HepG2 (cell line): Measurements from ENCODE around the gene PDLIM5. TPM values are rescaled to one million over a fixed set of nuclear protein-coding genes. Genes with fewer than 3 reads are reported as not detected.

Experiments
- ARNT2 ChIP-seq: sonication (generic); formaldehyde crosslinking; IDR thresholded peaks from 2 replicates; pipeline ENCODE4 v1.8.0; 2022; ENCODE audit warnings: mild to moderate bottlenecking, low read depth, missing genetic modification reagents, moderate library complexity
- FOXO1 ChIP-seq: sonication (generic); formaldehyde crosslinking; IDR thresholded peaks from 2 replicates; pipeline ENCODE4 v1.4.0; 2020; ENCODE audit warnings: missing genetic modification reagents
- GATAD1 ChIP-seq: IDR thresholded peaks from 2 replicates; pipeline ENCODE4 v1.6.1; 2016; ENCODE audit warnings: missing genetic modification reagents, missing compliant biosample characterization
- GTF3A ChIP-seq: sonication (generic); formaldehyde crosslinking; conservative IDR thresholded peaks from 2 replicates; pipeline ENCODE4 v1.4.0; 2020; ENCODE audit warnings: mild to moderate bottlenecking, missing genetic modification reagents
- IKZF4 ChIP-seq: sonication (generic); formaldehyde crosslinking; IDR thresholded peaks from 2 replicates; pipeline ENCODE4 v1.5.1; 2020; ENCODE audit warnings: borderline replicate concordance, mild to moderate bottlenecking, low read depth, missing genetic modification reagents; ENCODE audit errors: not compliant biosample characterization
- JARID2 ChIP-seq: sonication (generic); formaldehyde crosslinking; IDR thresholded peaks from 2 replicates; pipeline ENCODE4 v1.8.1; 2023; ENCODE audit warnings: missing genetic modification reagents, inconsistent platforms; ENCODE audit not compliant: insufficient replicate concordance
- NR2F2 ChIP-seq: IDR thresholded peaks from 2 replicates; pipeline ENCODE4 v1.6.1; 2012; ENCODE audit warnings: low read depth, inconsistent platforms, borderline replicate concordance
- PAWR ChIP-seq: sonication (generic); formaldehyde crosslinking; IDR thresholded peaks from 2 replicates; pipeline ENCODE4 v1.4.0; 2020; ENCODE audit warnings: missing genetic modification reagents, mild to moderate bottlenecking, borderline replicate concordance
- POLR2A ChIP-seq, 2 experiments: IDR thresholded peaks; 2 replicates each; pipeline ENCODE4 v1.6.1; 2011; ENCODE audit warnings: low read depth in 2 of 2, low read length in 2 of 2, mild to moderate bottlenecking in 1 of 2, moderate library complexity in 1 of 2; ENCODE audit not compliant: insufficient read depth in 1 of 2
- RORA ChIP-seq: sonication (generic); formaldehyde crosslinking; IDR thresholded peaks from 2 replicates; pipeline ENCODE4 v1.5.0; 2020; ENCODE audit warnings: mild to moderate bottlenecking, missing genetic modification reagents, moderate library complexity
- THAP8 ChIP-seq: sonication (generic); formaldehyde crosslinking; IDR thresholded peaks from 2 replicates; pipeline ENCODE4 v1.5.1; 2020; ENCODE audit warnings: missing genetic modification reagents, mild to moderate bottlenecking, borderline replicate concordance
- THYN1 ChIP-seq: sonication (generic); formaldehyde crosslinking; IDR thresholded peaks from 2 replicates; pipeline ENCODE4 v1.8.1; 2023; ENCODE audit warnings: low read depth, mild to moderate bottlenecking, moderate library complexity, missing genetic modification reagents, borderline replicate concordance
- UBTF ChIP-seq: sonication (generic); formaldehyde crosslinking; IDR thresholded peaks from 2 replicates; pipeline ENCODE4 v1.4.0; 2020; ENCODE audit warnings: mild to moderate bottlenecking, missing genetic modification reagents
- ZBTB7A ChIP-seq: sonication (generic); formaldehyde crosslinking; IDR thresholded peaks from 2 replicates; pipeline ENCODE4 v1.8.0; 2022; ENCODE audit warnings: mild to moderate bottlenecking, missing genetic modification reagents
- ZHX1 ChIP-seq: sonication (generic); formaldehyde crosslinking; IDR thresholded peaks from 2 replicates; pipeline ENCODE4 v1.8.1; 2022; ENCODE audit warnings: low read depth, mild to moderate bottlenecking, missing genetic modification reagents
- ZNF124 ChIP-seq: sonication (generic); formaldehyde crosslinking; IDR thresholded peaks from 2 replicates; pipeline ENCODE4 v1.4.0; 2020; ENCODE audit warnings: missing genetic modification reagents
- ZNF34 ChIP-seq: sonication (generic); formaldehyde crosslinking; IDR thresholded peaks from 2 replicates; pipeline ENCODE4 v1.4.0; 2020; ENCODE audit warnings: mild to moderate bottlenecking, missing genetic modification reagents, borderline replicate concordance
- ZNF660 ChIP-seq: sonication (generic); formaldehyde crosslinking; IDR thresholded peaks from 2 replicates; pipeline ENCODE4 v1.5.1; 2020; ENCODE audit warnings: mild to moderate bottlenecking, low read depth, missing genetic modification reagents, borderline replicate concordance
- ZNF816 ChIP-seq: sonication (generic); formaldehyde crosslinking; IDR thresholded peaks from 2 replicates; pipeline ENCODE4 v1.8.0; 2022; ENCODE audit warnings: missing genetic modification reagents, mild to moderate bottlenecking, borderline replicate concordance
- polyA plus RNA-seq, 8 experiments: library from polyadenylated mRNA; depleted of rRNA in 3 of 8; stranded (reverse) in 7 of 8; unstranded in 1 of 8; fragments of >200 nt; fragmentation: Illumina TruSeq in 4 of 8; extraction: Trizol in 4 of 8; gene quantifications; 2 replicates each; pipeline versions ENCODE4 v1.2.1 to v1.2.3, GENCODE V29; 2011 to 2016; ENCODE audit warnings: low read depth in 4 of 8, missing spikeins in 1 of 8, mixed read lengths in 1 of 8; ENCODE audit not compliant: insufficient read depth in 1 of 8
- total RNA-seq, 5 experiments: library from RNA; depleted of rRNA; stranded (reverse); fragments of >200 nt; fragmentation: Illumina TruSeq; extraction: Trizol; gene quantifications; 2 replicates each; pipeline ENCODE4 v1.2.3, GENCODE V29; 2016; ENCODE audit warnings: low read depth in 1 of 5
- TF ChIP-seq, protein P1 (sequence below): sonication (generic); formaldehyde crosslinking; IDR thresholded peaks from 2 replicates; pipeline ENCODE4 v1.4.0; 2020; ENCODE audit warnings: mild to moderate bottlenecking, low read depth, missing genetic modification reagents

Gene PDLIM5
- total and polyA plus RNA-seq, 2 of the 13 experiments (the other 11 are each of a cell fraction or from before 2014, with no cell fraction given): 52.8 to 119 TPM

GRCh38 chr4:94451695-94452475 lies at the start of gene PDLIM5 (continued):
- TF ChIP-seq, protein P1, sequence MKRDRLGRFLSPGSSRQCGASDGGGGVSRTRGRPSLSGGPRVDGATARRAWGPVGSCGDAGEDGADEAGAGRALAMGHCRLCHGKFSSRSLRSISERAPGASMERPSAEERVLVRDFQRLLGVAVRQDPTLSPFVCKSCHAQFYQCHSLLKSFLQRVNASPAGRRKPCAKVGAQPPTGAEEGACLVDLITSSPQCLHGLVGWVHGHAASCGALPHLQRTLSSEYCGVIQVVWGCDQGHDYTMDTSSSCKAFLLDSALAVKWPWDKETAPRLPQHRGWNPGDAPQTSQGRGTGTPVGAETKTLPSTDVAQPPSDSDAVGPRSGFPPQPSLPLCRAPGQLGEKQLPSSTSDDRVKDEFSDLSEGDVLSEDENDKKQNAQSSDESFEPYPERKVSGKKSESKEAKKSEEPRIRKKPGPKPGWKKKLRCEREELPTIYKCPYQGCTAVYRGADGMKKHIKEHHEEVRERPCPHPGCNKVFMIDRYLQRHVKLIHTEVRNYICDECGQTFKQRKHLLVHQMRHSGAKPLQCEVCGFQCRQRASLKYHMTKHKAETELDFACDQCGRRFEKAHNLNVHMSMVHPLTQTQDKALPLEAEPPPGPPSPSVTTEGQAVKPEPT (CRISPR knock-in tag): no peak
- TF ChIP-seq NR2F2: no peak
- TF ChIP-seq GTF3A: no peak
- peak; percentile 63 for TF ChIP-seq ARNT2 (CRISPR knock-in tag)
- TF ChIP-seq ZNF124 (CRISPR knock-in tag): peak; percentile 3; the same call in 1 of the 2 replicates
- no peak for TF ChIP-seq ZNF34 (CRISPR knock-in tag)
- no peak for TF ChIP-seq THAP8 (CRISPR knock-in tag)
- no peak for TF ChIP-seq ZBTB7A (CRISPR knock-in tag)
- peak; percentile 79 to 94 for TF ChIP-seq POLR2A (IDR thresholded peaks at IDR 0.05; ENCODE audit: insufficient read depth in 1 of 2, low read depth in 2 of 2, low read length in 2 of 2)
- peak; percentile 77; the same call in 1 of the 2 replicates for TF ChIP-seq ZHX1
- TF ChIP-seq PAWR: no peak
- TF ChIP-seq UBTF (CRISPR knock-in tag): peak; percentile 97
- TF ChIP-seq FOXO1 (CRISPR knock-in tag): 0 out of 2 replicates have a peak, but pooled peaks have one; percentile 37
- TF ChIP-seq RORA (CRISPR knock-in tag): no peak
- TF ChIP-seq ZNF660 (CRISPR knock-in tag): no peak
- peak; percentile 43 for TF ChIP-seq JARID2 (CRISPR knock-in tag)
- TF ChIP-seq IKZF4 (CRISPR knock-in tag): no peak
- TF ChIP-seq GATAD1 (CRISPR knock-in tag): peak; percentile 50
- no peak for TF ChIP-seq THYN1 (CRISPR knock-in tag)
- TF ChIP-seq ZNF816 (CRISPR knock-in tag): no peak; the same call in none of the 2 replicates
